Body of pancreas (tissue), 4 donors: ENCODE data around the gene KLHL12. TPM values are rescaled to one million over a fixed set of nuclear protein-coding genes. Genes with fewer than 3 reads are reported as not detected.

Source experiments
- ATAC-seq: fragments of 150-250 bp; one replicate; pipeline ENCODE4 v1.9.1; 2016
- DNase-seq, 4 donors: peaks; one replicate each; pipeline ENCODE4 v3.0.0-alpha.2; 2019
- H3K27ac ChIP-seq, 4 donors: fragments of 200-600 bp; sonication (generic); 1 replicate in 3 of 4; 2 replicates in 1 of 4; pipeline versions ENCODE4 v1.5.1 to v1.6.1; 2016 to 2019; ENCODE audit warnings: mild to moderate bottlenecking in 1 of 4, mixed read lengths in 1 of 4, moderate library complexity in 1 of 4
- H3K27me3 ChIP-seq, 2 donors: fragments of 200-600 bp; sonication (generic); one replicate each; pipeline ENCODE4 v1.6.0; 2016; ENCODE audit warnings: mild to moderate bottlenecking in 1 of 2
- H3K36me3 ChIP-seq, 2 donors: fragments of 200-600 bp; sonication (generic); replicated peaks in 1 of 2; 2 replicates each; pipeline ENCODE4 v1.5.1; 2016; ENCODE audit warnings: low read depth in 2 of 2; ENCODE audit not compliant: insufficient read depth in 1 of 2
- H3K4me1 ChIP-seq: fragments of 200-600 bp; sonication (generic); one replicate; pipeline ENCODE4 v1.6.0; 2016
- H3K4me3 ChIP-seq, 2 donors: fragments of 200-600 bp; sonication (generic); 1 replicate in 1 of 2; 2 replicates in 1 of 2; pipeline ENCODE4 v1.5.1; 2016 to 2019
- H3K9me3 ChIP-seq, 3 donors: fragments of 200-600 bp; sonication (generic); 1 replicate in 2 of 3; 2 replicates in 1 of 3; pipeline ENCODE4 v1.5.1; 2016
- CTCF ChIP-seq, 7 experiments: fragments of 450-650 bp in 4 of 7; fragments of 200-600 bp in 3 of 7; sonication (generic) in 3 of 7; IDR thresholded peaks; one replicate each; pipeline ENCODE4 v1.5.1; 2016 to 2019; ENCODE audit warnings: antibody characterized with exemption in 7 of 7
- POLR2A ChIP-seq, 3 donors: fragments of 450-650 bp; IDR thresholded peaks; one replicate each; pipeline ENCODE4 v1.6.1; 2016; ENCODE audit warnings: antibody characterized with exemption in 3 of 3, mild to moderate bottlenecking in 2 of 3
- WGBS, 2 donors: methylation state at CpG; one replicate each; pipeline ENCODE4 v1.1.5; 2017; 5-methylcytosine and 5-hydroxymethylcytosine counted together
- intact Hi-C: fragments of 100-400 bp; cut with DNase I; formaldehyde crosslinking; loops from one replicate; pipeline ENCODE4 v1.15.1; 2023
- total RNA-seq, 2 donors: library from RNA; depleted of rRNA; stranded (reverse); fragments of >200 nt; gene quantifications; one replicate each; pipeline ENCODE4 v1.1.0, GENCODE V29; 2016

Gene KLHL12
- total RNA-seq, 2 donors from 2014 or later: 15.3 to 21.8 TPM

GRCh38 chr1:202958544-202959275, 31.7 kb upstream of the KLHL12 start:
- intact Hi-C loops: no loop called here
- no peaks in the 10 kb centered on the region for H3K27me3 ChIP-seq
- peaks cover 0 to 7% of the 10 kb centered on the region in 2 donors for H3K36me3 ChIP-seq
- H3K4me3 ChIP-seq: peak overlapping the region; percentile 73 to 84
- no peaks in the 10 kb centered on the region for H3K9me3 ChIP-seq
- ATAC-seq (peak; percentile 20), DNase-seq (peak in 2 of 4 donors; percentile 14 to 28)
- 1 to 3% methylated on average over 10 of the region's 10 CpGs for WGBS, 2 donors
- peak overlapping the region; percentile 64 to 92 (median 88) for H3K27ac ChIP-seq
- peaks cover 39% of the 10 kb centered on the region for H3K4me1 ChIP-seq
- TF ChIP-seq POLR2A (IDR thresholded peaks at IDR 0.05) (no peak), CTCF (IDR thresholded peaks at IDR 0.05) (no peak)

GRCh38 chr1:202957733-202958543, 30.9 kb upstream of the KLHL12 start, which contains the start of gene ADIPOR1:
ADIPOR1 (minus strand) TSS chr1:202958312; CDS start chr1:202951070, 7,242 bp downstream.
- TF ChIP-seq POLR2A (IDR thresholded peaks at IDR 0.05) (peak; percentile 72 to 89 (median 85)), CTCF (IDR thresholded peaks at IDR 0.05) (peak in 3 of 7 experiments; percentile 22 to 36 (median 36))
- ATAC-seq (peak; percentile 100), DNase-seq (peak; percentile 93 to 95 (median 94))
- H3K4me1 ChIP-seq: peaks cover 45% of the 10 kb centered on the region
- H3K4me3 ChIP-seq: peak within 1 kb of the TSS; percentile 73 to 84
- no peaks in the 10 kb centered on the region for H3K27me3 ChIP-seq
- H3K36me3 ChIP-seq: peaks cover 0 to 3% of the 10 kb centered on the region in 2 donors
- peak within 1 kb of the TSS; percentile 64 to 92 (median 88) for H3K27ac ChIP-seq
- 0% methylated on average over 6 to 74 of the region's 86 CpGs for WGBS, 2 donors
- intact Hi-C loops: no loop called here
- H3K9me3 ChIP-seq: no peaks in the 10 kb centered on the region

- no peak overlapping the region for H3K4me3 ChIP-seq
- no peak for TF ChIP-seq POLR2A (IDR thresholded peaks at IDR 0.05)
- TF ChIP-seq CTCF (IDR thresholded peaks at IDR 0.05): no peak
- ATAC-seq: no peak
- no peaks in the 10 kb centered on the region for H3K9me3 ChIP-seq
- peaks cover 51% of the 10 kb centered on the region for H3K4me1 ChIP-seq
- H3K27ac ChIP-seq: no peak overlapping the region
- H3K36me3 ChIP-seq: no peaks in the 10 kb centered on the region
- 46 to 49% methylated on average over 6 of the region's 6 CpGs for WGBS, 2 donors
- DNase-seq: no peak
- intact Hi-C loops: no loop called here
- H3K27me3 ChIP-seq: no peaks in the 10 kb centered on the region
These were observed 29.9 kb upstream of the KLHL12 start for GRCh38 chr1:202956969-202957368.

- H3K27me3 ChIP-seq: no peaks in the 10 kb centered on the region
- no peaks in the 10 kb centered on the region for H3K9me3 ChIP-seq
- no peak for DNase-seq
- intact Hi-C loops: no loop called here
- peaks cover 58% of the 10 kb centered on the region for H3K4me1 ChIP-seq
- H3K36me3 ChIP-seq: peaks cover 0 to 4% of the 10 kb centered on the region in 2 donors
- 57 to 64% methylated on average over 6 of the region's 6 CpGs for WGBS, 2 donors
- TF ChIP-seq CTCF (IDR thresholded peaks at IDR 0.05) (no peak), POLR2A (IDR thresholded peaks at IDR 0.05) (no peak)
- H3K27ac ChIP-seq: no peak overlapping the region
- H3K4me3 ChIP-seq: no peak overlapping the region
- ATAC-seq: no peak
These were observed 27.2 kb upstream of the KLHL12 start for GRCh38 chr1:202954057-202954745.
